ENCODE data around the gene ADAMTS1. TPM values are rescaled to one million over a fixed set of nuclear protein-coding genes. Genes with fewer than 3 reads are reported as not detected.

ADAMTS1 gene
- total and polyA plus RNA-seq, 5 donors from 2014 or later: 0.03 to 0.32 TPM; not detected in 3

DNA sequence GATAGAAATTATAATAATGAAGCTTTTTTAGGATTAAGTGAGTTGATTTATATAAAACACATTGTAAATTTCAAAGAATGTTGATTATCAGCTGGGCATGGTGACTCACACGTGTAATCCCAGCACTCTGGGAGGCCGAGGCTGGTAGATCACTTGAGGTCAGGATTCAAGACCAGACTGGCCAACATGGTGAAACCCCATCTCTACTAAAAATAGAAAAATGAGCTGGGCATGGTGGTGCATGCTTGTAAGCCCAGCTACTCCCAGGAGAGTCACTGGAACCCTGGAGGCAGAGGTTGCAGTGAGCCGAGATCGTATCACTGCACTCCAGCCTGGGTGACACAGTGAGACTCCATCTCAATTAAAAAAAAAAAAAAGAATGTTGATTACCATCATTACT is 18.4 kb downstream of the ADAMTS1 start:
- peaks cover 0 to 7% (median 3%) of the 10 kb centered on the region in 7 donors for H3K9me3 Mint-ChIP-seq
- H3K4me3 Mint-ChIP-seq: no peak overlapping the region
- no peaks in the 10 kb centered on the region for H3K27me3 ChIP-seq (ENCODE audit: control insufficient read depth, insufficient read depth, low read length)

DNA sequence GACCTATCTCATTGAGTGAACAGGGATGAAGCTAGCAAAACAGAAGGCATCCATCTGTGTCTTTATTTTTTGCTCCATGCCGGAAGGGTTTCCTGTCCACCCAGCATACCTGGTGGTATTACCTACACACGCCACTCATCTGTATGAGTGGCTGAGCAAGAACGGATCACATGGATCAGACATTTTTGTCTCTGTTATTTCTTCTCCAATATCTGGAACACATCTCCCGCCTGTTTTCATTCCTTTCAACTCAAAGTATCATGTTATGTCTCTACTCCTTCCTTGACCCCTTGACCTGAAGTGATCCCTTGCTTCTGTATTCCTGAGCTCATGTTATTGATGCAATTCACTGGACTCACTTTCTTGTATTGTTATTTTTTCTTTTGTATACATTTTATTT is 24.7 kb downstream of the ADAMTS1 start:
- no peaks in the 10 kb centered on the region for H3K36me3 ChIP-seq (ENCODE audit: control insufficient read depth, insufficient read depth, low read length)
- Mint-ChIP-seq H3K4me1 (no peaks in the 10 kb centered on the region), H3K36me3 (no peaks in the 10 kb centered on the region), H3K27ac (no peak overlapping the region), H3K9me3 (peaks cover 0 to 4% (median 1%) of the 10 kb centered on the region in 7 donors), H3K4me3 (no peak overlapping the region), H3K27me3 (no peaks in the 10 kb centered on the region)
- H3K9me3 ChIP-seq (ENCODE audit: control insufficient read depth in 2 of 2, low read length in 2 of 2): no peaks in the 10 kb centered on the region
- H3K4me1 ChIP-seq (ENCODE audit: control insufficient read depth, insufficient read depth, low read length, poor library complexity, severe bottlenecking): no peaks in the 10 kb centered on the region
- ATAC-seq (ENCODE audit: low read depth in 2 of 2) (no peak), DNase-seq (no peak)
- H3K27me3 ChIP-seq (ENCODE audit: control insufficient read depth, insufficient read depth, low read length): no peaks in the 10 kb centered on the region
- no peak overlapping the region for H3K4me3 ChIP-seq (ENCODE audit: low read depth, low read length)
- no peak overlapping the region for H3K27ac ChIP-seq (ENCODE audit: insufficient read depth, low read length, poor library complexity, severe bottlenecking)

More for the DNA sequence above, 18.4 kb downstream of the ADAMTS1 start:
- H3K4me3 ChIP-seq (ENCODE audit: low read depth, low read length): no peak overlapping the region
- ATAC-seq (ENCODE audit: low read depth in 2 of 2) (no peak), DNase-seq (no peak)
- H3K27ac Mint-ChIP-seq: no peak overlapping the region
- no peaks in the 10 kb centered on the region for H3K4me1 ChIP-seq (ENCODE audit: control insufficient read depth, insufficient read depth, low read length, poor library complexity, severe bottlenecking)
- H3K27me3 Mint-ChIP-seq: peaks cover 7% of the 10 kb centered on the region
- no peak overlapping the region for H3K27ac ChIP-seq (ENCODE audit: insufficient read depth, low read length, poor library complexity, severe bottlenecking)
- no peaks in the 10 kb centered on the region for H3K4me1 Mint-ChIP-seq
- no peaks in the 10 kb centered on the region for H3K36me3 ChIP-seq (ENCODE audit: control insufficient read depth, insufficient read depth, low read length)
- no peaks in the 10 kb centered on the region for H3K36me3 Mint-ChIP-seq
- H3K9me3 ChIP-seq (ENCODE audit: control insufficient read depth in 2 of 2, low read length in 2 of 2): no peaks in the 10 kb centered on the region

DNA sequence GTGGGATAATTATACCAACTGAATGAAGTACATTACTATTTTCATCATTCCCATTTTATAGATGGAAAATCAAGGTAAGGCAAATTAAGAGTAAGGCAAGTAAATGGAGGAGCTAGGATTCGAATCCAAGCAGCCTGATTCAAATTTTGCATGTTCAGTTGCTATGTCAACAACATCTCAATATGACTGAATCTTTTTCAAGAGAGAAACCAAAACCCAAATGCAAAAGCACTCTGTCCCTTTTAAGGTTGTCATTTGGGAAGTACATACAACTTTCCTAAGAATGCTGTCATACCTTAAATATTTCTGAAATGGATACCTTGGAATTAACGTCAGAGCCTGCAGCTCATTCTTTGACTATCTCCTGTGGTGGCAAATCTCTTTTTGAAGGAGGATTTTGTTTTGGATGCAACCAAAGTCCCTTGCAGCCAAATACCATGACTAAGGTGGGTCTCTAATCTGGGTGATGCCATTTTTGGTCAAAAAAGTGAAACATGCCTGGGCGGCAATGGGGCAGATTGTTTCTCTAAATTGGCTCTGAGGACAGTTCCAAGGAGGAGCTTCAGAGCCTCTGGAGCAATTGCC is 25.4 kb downstream of the ADAMTS1 start:
- Histone ChIP-seq H3K27ac (ENCODE audit: insufficient read depth, low read length, poor library complexity, severe bottlenecking) (no peak overlapping the region), H3K4me1 (ENCODE audit: control insufficient read depth, insufficient read depth, low read length, poor library complexity, severe bottlenecking) (no peaks in the 10 kb centered on the region), H3K9me3 (ENCODE audit: control insufficient read depth in 2 of 2, low read length in 2 of 2) (no peaks in the 10 kb centered on the region), H3K27me3 (ENCODE audit: control insufficient read depth, insufficient read depth, low read length) (no peaks in the 10 kb centered on the region), H3K4me3 (ENCODE audit: low read depth, low read length) (no peak overlapping the region), H3K36me3 (ENCODE audit: control insufficient read depth, insufficient read depth, low read length) (no peaks in the 10 kb centered on the region)
- peaks cover 0 to 4% (median 1%) of the 10 kb centered on the region in 7 donors for H3K9me3 Mint-ChIP-seq
- DNase-seq (no peak), ATAC-seq (ENCODE audit: low read depth in 2 of 2) (no peak)
- H3K27ac Mint-ChIP-seq: no peak overlapping the region
- no peak overlapping the region for H3K4me3 Mint-ChIP-seq
- H3K27me3 Mint-ChIP-seq: no peaks in the 10 kb centered on the region
- H3K4me1 Mint-ChIP-seq: no peaks in the 10 kb centered on the region
- no peaks in the 10 kb centered on the region for H3K36me3 Mint-ChIP-seq

DNA sequence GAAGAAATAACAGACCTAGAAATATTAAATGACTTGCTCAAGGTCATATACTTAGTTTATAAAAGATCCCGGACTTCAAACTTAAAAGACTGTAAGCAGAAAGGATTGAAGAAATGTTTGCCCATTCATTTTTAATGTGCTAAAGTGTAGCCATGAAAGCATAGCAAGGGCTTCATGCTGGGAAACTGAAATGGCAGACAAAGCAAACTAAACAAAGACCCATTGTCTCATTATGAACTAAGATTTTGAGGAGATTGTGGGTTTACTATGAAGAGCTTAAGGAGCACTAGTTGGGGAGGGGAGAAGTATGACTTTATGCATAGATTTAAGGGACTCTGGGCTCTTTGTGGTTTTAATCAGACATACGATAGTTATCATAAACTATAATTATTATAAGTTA is 26.3 kb downstream of the ADAMTS1 start:
- Histone ChIP-seq H3K27ac (ENCODE audit: insufficient read depth, low read length, poor library complexity, severe bottlenecking) (no peak overlapping the region), H3K4me1 (ENCODE audit: control insufficient read depth, insufficient read depth, low read length, poor library complexity, severe bottlenecking) (no peaks in the 10 kb centered on the region), H3K4me3 (ENCODE audit: low read depth, low read length) (no peak overlapping the region), H3K36me3 (ENCODE audit: control insufficient read depth, insufficient read depth, low read length) (no peaks in the 10 kb centered on the region), H3K27me3 (ENCODE audit: control insufficient read depth, insufficient read depth, low read length) (no peaks in the 10 kb centered on the region), H3K9me3 (ENCODE audit: control insufficient read depth in 2 of 2, low read length in 2 of 2) (no peaks in the 10 kb centered on the region)
- Mint-ChIP-seq H3K36me3 (no peaks in the 10 kb centered on the region), H3K4me3 (no peak overlapping the region), H3K27ac (no peak overlapping the region), H3K4me1 (no peaks in the 10 kb centered on the region), H3K9me3 (peaks cover 0 to 5% (median 0%) of the 10 kb centered on the region in 7 donors), H3K27me3 (no peaks in the 10 kb centered on the region)
- ATAC-seq (ENCODE audit: low read depth in 2 of 2): no peak
- DNase-seq: no peak

DNA sequence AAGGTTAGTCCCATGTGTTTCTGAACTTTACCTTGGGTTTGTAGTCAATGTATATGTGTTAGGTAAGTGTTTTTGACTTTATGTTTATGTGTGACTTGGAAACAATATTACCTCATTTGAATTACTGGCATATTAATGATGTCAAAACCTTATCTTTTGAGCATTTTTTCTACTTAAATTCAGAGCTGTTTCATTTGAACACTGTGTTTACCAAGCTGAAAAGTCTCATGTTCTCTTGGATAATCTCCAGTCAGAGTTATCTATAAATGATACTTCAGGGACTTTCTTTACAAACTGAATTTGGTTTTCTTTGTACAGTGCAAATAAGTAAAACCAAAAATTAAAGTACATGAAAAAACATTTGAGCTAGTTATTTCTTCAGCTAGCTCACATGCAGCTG is 30.0 kb downstream of the ADAMTS1 start:
- no peaks in the 10 kb centered on the region for H3K9me3 ChIP-seq (ENCODE audit: control insufficient read depth in 2 of 2, low read length in 2 of 2)
- Mint-ChIP-seq H3K4me3 (no peak overlapping the region), H3K36me3 (no peaks in the 10 kb centered on the region), H3K4me1 (no peaks in the 10 kb centered on the region), H3K9me3 (peaks cover 0 to 3% (median 0%) of the 10 kb centered on the region in 7 donors), H3K27ac (no peak overlapping the region), H3K27me3 (no peaks in the 10 kb centered on the region)
- DNase-seq (no peak), ATAC-seq (ENCODE audit: low read depth in 2 of 2) (no peak)
- no peak overlapping the region for H3K4me3 ChIP-seq (ENCODE audit: low read depth, low read length)
- no peaks in the 10 kb centered on the region for H3K27me3 ChIP-seq (ENCODE audit: control insufficient read depth, insufficient read depth, low read length)
- H3K27ac ChIP-seq (ENCODE audit: insufficient read depth, low read length, poor library complexity, severe bottlenecking): no peak overlapping the region
- H3K36me3 ChIP-seq (ENCODE audit: control insufficient read depth, insufficient read depth, low read length): no peaks in the 10 kb centered on the region
- H3K4me1 ChIP-seq (ENCODE audit: control insufficient read depth, insufficient read depth, low read length, poor library complexity, severe bottlenecking): no peaks in the 10 kb centered on the region

DNA sequence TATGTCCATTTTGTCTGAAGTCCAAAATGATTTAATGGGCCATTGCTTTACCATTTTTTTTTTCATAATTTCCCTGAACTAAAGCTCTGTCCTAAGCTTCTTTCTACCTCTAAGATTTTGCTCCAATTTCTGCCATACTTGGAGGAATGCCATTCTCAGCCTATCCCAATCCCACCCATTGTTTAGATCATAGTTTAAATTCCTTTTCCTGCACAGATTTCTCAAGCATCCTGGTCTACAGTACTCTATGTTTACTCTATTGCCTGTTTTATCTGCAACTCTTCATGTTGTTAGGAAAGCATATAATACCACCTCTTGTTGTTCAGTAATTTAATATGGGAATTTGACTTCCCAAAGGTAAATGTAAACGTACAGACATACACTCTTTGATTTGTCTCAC is 30.8 kb downstream of the ADAMTS1 start:
- no peaks in the 10 kb centered on the region for H3K4me1 Mint-ChIP-seq
- H3K27ac ChIP-seq (ENCODE audit: insufficient read depth, low read length, poor library complexity, severe bottlenecking): no peak overlapping the region
- H3K27me3 ChIP-seq (ENCODE audit: control insufficient read depth, insufficient read depth, low read length): no peaks in the 10 kb centered on the region
- no peaks in the 10 kb centered on the region for H3K36me3 Mint-ChIP-seq
- no peak for ATAC-seq (ENCODE audit: low read depth in 2 of 2)
- H3K4me3 Mint-ChIP-seq: peak overlapping the region in 1 of 4 donors; percentile 77
- no peak overlapping the region for H3K4me3 ChIP-seq (ENCODE audit: low read depth, low read length)
- DNase-seq: no peak
- H3K9me3 ChIP-seq (ENCODE audit: control insufficient read depth in 2 of 2, low read length in 2 of 2): no peaks in the 10 kb centered on the region
- H3K27ac Mint-ChIP-seq: no peak overlapping the region
- no peaks in the 10 kb centered on the region for H3K4me1 ChIP-seq (ENCODE audit: control insufficient read depth, insufficient read depth, low read length, poor library complexity, severe bottlenecking)
- peaks cover 0 to 3% (median 0%) of the 10 kb centered on the region in 7 donors for H3K9me3 Mint-ChIP-seq
- H3K36me3 ChIP-seq (ENCODE audit: control insufficient read depth, insufficient read depth, low read length): no peaks in the 10 kb centered on the region
- H3K27me3 Mint-ChIP-seq: no peaks in the 10 kb centered on the region

DNA sequence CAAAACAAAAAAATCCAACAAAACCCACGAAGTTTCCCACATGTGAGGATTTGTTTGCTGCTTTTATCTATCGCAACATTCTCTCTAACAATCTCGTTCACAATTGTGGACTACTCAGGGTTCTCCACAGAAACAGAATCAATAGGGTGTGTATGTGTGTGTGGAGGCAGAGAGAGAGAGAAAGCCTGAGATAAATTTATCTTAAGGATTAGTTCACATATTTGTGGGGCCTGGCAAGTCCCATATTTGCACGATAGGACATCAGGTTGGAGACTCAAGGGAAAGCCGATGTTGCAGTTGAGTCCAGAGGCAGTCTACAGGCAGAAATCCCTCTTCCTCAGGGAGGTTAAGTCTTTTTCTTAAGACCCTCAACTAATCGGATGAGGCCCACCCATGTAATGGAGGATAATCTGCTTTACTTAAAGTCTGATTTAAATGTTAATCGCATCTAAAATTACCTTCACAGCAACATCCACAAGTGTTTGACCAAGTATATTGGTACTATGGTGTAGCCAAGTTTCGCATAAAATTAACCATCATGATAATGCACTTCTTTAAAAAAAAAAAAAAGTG is 31.7 kb downstream of the ADAMTS1 start:
- H3K36me3 ChIP-seq (ENCODE audit: control insufficient read depth, insufficient read depth, low read length): no peaks in the 10 kb centered on the region
- H3K9me3 ChIP-seq (ENCODE audit: control insufficient read depth in 2 of 2, low read length in 2 of 2): no peaks in the 10 kb centered on the region
- Mint-ChIP-seq H3K27me3 (no peaks in the 10 kb centered on the region), H3K9me3 (peaks cover 0 to 3% (median 0%) of the 10 kb centered on the region in 7 donors), H3K4me1 (no peaks in the 10 kb centered on the region), H3K36me3 (no peaks in the 10 kb centered on the region), H3K4me3 (no peak overlapping the region), H3K27ac (no peak overlapping the region)
- no peak overlapping the region for H3K27ac ChIP-seq (ENCODE audit: insufficient read depth, low read length, poor library complexity, severe bottlenecking)
- H3K4me1 ChIP-seq (ENCODE audit: control insufficient read depth, insufficient read depth, low read length, poor library complexity, severe bottlenecking): no peaks in the 10 kb centered on the region
- no peak overlapping the region for H3K4me3 ChIP-seq (ENCODE audit: low read depth, low read length)
- ATAC-seq (ENCODE audit: low read depth in 2 of 2) (no peak), DNase-seq (no peak)
- no peaks in the 10 kb centered on the region for H3K27me3 ChIP-seq (ENCODE audit: control insufficient read depth, insufficient read depth, low read length)

DNA sequence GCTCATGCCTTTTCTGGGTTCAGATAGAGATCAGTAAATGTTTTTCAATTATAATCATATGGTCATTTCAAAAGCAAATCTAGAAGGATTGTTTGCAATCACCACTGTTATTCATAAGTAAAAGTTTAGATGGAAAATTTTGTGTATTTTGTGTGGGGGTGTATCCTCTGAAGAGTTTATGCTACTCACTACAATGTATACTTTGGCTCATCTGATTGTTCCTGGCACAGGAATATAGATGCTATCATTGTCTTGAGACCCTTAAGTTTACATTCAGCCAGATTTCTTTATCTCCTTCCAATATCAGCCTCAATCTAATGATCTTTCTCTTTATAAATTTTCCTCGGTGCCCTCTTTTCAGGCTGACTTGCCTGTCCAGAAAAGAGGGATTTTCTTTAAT is 33.0 kb downstream of the ADAMTS1 start:
- Histone ChIP-seq H3K4me1 (ENCODE audit: control insufficient read depth, insufficient read depth, low read length, poor library complexity, severe bottlenecking) (no peaks in the 10 kb centered on the region), H3K27me3 (ENCODE audit: control insufficient read depth, insufficient read depth, low read length) (no peaks in the 10 kb centered on the region), H3K36me3 (ENCODE audit: control insufficient read depth, insufficient read depth, low read length) (no peaks in the 10 kb centered on the region), H3K9me3 (ENCODE audit: control insufficient read depth in 2 of 2, low read length in 2 of 2) (no peaks in the 10 kb centered on the region), H3K27ac (ENCODE audit: insufficient read depth, low read length, poor library complexity, severe bottlenecking) (no peak overlapping the region), H3K4me3 (ENCODE audit: low read depth, low read length) (no peak overlapping the region)
- H3K4me3 Mint-ChIP-seq: no peak overlapping the region
- H3K27ac Mint-ChIP-seq: no peak overlapping the region
- H3K36me3 Mint-ChIP-seq: no peaks in the 10 kb centered on the region
- ATAC-seq (ENCODE audit: low read depth in 2 of 2): no peak
- DNase-seq: no peak
- H3K27me3 Mint-ChIP-seq: no peaks in the 10 kb centered on the region
- H3K4me1 Mint-ChIP-seq: no peaks in the 10 kb centered on the region
- peaks cover 0 to 4% (median 0%) of the 10 kb centered on the region in 7 donors for H3K9me3 Mint-ChIP-seq

All from CD4-positive, CD25-positive, alpha-beta regulatory T cell (primary cell).